GM19025 (cell line): Measurements from ENCODE around the gene TFPI.
"Not testable (repeated sequence)": the region's sequence is repeated elsewhere in the genome, so short reads cannot be mapped to it uniquely, and the experiment has no call there.

Experiments used
- ATAC-seq: cut with Tn5 transposase; IDR thresholded peaks from one replicate; pipeline ENCODE4 v1.9.1; 2021; ENCODE audit warnings: mild to moderate bottlenecking, low read depth, moderate library complexity; ENCODE audit not compliant: unreplicated experiment

The TFPI gene

GRCh38 chr2:187554011-187554703 is at the start of gene TFPI:
Gene TFPI (minus strand): TSS chr2:187554435. CDS start chr2:187503768, 50,667 bp downstream.
- ATAC-seq: no peak

GRCh38 chr2:187594801-187595200 is 40.6 kb upstream of the TFPI start:
- no peak for ATAC-seq

- no peak for ATAC-seq
These were observed 39.5 kb upstream of the TFPI start for GRCh38 chr2:187593697-187594096.

GRCh38 chr2:187593098-187593497 is 38.9 kb upstream of the TFPI start:
- ATAC-seq: no peak

- no peak for ATAC-seq
These were observed 35.9 kb upstream of the TFPI start for GRCh38 chr2:187590175-187590574.

DNA sequence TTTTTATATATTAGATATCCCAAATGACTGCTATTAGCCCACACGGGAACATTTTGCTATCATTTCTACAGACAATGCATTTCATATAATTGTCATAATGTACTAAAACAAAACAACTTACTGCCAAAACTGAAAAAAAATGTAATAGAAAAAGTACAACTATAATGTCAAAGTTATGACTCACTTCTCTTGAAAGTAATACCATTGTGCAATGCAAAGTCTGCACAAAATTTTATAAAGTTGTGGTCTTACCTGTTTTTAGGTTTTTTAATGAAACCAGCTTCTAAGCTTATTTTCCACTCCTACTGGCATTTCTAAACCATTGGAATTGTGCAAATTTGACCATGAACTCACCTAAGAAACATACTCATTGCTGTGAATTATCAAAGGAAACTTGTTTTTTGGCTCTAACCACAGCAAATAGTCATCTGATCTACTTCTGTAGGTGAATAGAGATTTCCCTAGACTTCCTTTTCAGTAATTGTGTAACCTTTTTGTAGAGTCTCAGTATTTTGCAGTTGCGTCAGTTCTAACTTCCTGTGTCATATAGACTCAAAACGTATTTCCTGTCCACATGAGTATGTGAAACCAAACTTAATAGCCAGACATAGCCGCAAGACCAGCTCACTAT is 31.9 kb upstream of the TFPI start:
- ATAC-seq: no peak

DNA sequence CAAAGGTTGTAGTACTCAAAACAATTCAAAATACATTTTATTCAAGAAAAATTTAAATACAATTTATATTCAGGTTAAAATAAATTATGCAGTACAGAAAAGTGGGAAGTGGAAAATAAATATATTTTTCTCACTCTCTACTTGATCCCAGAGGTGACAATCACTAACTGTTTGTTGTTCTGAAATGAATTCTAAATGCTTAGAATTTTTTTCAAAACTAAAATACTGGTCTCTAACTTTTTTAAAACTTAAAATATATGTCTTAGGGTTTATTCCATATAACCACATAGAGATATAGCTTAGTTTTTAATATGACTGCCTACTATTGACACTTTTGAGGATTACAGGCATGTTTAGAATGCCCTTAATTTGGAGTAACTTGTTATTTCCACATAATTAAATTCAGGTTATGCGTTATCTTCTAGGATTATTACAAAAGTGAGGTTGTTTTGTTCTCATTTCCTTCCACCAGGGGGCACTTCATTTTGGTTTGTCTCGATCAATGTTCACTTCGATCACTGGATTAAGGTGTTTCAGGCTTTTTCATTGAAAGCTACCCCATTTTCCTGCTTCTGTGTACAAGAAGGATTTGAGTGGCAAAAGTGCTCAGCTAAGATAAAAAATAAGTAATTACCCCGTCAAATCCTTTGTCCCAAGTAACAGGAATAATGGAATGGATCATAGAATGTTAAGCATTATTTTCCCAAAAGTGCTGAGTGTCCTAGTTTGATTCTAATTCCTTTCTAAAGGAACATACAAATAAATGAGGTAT is 27.1 kb upstream of the TFPI start:
- no peak for ATAC-seq

DNA sequence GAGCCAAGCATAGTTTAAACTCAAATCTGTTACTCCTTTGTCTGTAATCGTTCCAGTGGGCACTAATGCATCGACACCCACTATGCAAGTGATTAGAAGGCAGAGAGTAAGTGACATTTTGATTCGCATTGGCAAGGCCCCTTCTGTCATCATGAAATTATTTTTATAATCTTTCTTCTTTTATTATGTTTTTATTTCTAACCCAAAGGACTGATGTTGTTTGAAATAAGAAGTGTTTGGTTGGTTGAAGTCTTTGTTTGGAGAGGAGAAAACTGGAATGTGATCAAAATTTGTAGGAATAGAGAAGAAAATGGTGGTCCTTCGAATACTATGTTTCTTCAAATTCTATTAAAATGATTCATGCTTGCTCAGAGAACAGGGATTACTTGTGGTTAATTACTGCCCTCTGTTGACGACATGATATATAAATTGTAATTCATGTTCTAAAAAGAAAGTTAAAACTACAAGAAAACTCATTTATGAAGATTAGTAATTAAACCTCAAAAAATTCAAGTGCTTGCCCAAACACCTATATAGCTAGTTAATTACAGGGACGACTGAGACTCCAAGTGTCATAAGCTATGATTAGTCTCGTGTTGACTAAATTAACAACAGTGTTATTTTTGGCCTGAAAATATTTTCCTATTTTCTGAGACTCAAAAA is 26.4 kb upstream of the TFPI start:
- ATAC-seq: no peak

- ATAC-seq: no peak
These were observed 23.1 kb upstream of the TFPI start for GRCh38 chr2:187577310-187577709.

GRCh38 chr2:187576906-187577305 is 22.7 kb upstream of the TFPI start:
- ATAC-seq: no peak

DNA sequence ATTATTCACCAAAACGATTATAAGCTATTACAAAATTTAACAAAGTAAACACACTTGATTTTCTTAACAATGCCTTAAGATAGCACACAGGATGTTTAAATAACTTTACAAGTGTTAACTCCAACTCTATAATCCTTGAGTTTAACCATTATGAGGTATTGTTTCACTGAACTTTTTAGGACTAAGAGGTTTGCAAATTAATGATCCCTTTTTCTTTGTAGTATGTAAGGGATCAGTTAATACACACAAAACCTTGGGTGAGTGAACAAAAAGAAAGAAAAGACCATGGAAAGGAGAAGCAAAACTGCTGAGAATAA is 21.5 kb upstream of the TFPI start:
- ATAC-seq: no peak

- no peak for ATAC-seq
These were observed 20.9 kb upstream of the TFPI start for GRCh38 chr2:187574969-187575750.

DNA sequence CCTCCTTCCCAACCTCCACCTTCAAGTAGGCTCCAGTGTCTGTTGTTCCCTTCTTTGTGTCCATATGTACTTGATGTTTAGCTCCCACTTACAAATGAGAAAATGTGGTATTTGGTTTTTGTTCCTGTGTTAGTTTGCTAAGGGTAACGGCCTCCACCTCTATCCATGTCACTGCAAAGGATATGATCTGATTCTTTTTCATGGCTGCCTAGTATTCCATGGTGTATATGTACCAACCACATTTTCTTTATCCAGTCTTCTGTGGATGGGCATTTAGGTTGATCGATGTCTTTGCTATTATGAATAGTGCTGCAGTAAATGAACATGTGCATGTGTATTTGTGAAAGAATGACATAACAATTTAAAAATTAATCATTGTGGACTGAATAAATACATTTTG is 19.5 kb upstream of the TFPI start:
- no peak for ATAC-seq

- ATAC-seq: not testable (repeated sequence)
These were observed 17.8 kb upstream of the TFPI start for GRCh38 chr2:187571996-187572395.

DNA sequence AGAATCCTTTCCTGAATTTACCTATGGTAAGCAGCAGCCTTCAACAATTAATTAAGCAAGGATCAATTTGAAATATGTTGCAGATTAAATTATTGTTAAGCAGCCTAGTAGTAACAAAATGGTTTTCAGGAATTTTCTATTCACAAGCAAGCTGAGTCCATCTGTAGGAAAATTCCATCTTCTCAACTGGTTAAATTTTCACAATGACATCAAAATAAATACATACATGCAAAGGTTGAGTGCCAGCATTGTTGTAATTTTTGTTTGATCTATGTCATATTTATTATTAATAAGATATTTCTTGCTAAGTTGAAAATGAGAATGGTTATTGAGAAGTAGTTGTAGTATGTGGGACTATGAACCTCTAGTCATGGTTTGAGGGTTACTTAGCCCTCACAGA is 15.3 kb upstream of the TFPI start:
- ATAC-seq: no peak

- ATAC-seq: no peak
These were observed 14.8 kb upstream of the TFPI start for GRCh38 chr2:187569042-187569441.

DNA sequence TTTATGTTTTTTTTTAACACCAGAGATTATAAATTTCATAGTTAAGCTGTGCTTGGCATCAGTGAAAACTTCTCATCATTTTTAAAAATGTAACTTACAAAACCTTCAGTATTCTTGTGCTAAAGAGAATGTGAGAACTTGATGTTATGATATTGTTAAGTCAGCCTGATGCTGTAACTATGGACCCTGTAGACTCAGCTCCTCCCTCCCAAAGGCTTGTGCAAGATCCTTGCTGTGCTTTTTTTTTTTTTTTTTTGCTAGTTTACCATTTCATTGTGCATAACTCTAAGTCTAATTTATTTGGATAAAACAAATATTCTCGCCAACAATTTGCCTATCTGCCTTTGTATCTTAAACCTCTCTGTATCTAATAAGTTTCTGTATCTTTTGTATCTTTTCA is 12.9 kb upstream of the TFPI start:
- ATAC-seq: no peak

DNA sequence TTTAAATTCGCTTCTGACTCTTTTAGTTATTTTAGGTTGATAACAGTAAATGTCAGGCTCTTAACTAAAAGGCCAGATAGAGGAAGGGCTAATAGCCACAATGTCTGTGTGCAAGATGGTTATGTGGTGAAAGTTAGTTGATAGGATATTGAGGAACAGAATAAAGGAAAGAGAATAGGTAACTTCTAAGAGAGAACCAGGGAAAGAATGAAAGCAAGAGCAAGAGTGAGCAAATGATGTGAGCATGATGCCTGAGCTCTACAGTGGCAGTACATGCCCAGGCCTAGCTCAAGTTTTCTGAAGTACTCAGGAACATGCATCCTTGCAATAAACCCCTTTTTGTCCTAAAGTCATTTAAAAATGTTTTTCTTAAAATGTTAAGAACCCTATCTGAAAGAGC is 12.5 kb upstream of the TFPI start:
- no peak for ATAC-seq

- no peak for ATAC-seq
These were observed 12.0 kb upstream of the TFPI start for GRCh38 chr2:187566266-187566665.

DNA sequence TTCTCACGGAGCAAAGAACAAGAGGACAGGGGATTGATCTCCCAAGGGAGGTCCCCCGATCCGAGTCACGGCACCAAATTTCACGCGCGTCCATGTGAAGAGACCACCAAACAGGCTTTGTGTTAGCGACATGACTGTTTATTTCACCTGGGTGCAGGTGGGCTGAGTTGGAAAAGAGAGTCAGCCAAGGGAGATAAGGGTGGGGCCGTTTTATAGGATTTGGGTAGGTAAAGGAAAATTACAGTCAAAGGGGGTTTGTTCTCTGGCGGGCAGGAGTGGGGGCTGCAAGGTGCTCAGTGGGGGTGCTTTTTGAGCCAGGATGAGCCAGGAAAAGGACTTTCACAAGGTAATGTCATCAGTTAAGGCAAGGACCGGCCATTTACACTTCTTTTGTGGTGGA is 11.4 kb upstream of the TFPI start:
- not testable (repeated sequence) for ATAC-seq
